ENCODE data around the gene ISG20. TPM values are rescaled to one million over a fixed set of nuclear protein-coding genes. Genes with fewer than 3 reads are reported as not detected.

The ISG20 gene
- polyA plus RNA-seq, 2 of the 4 experiments (the other 2 are of a cell fraction) = 7.2 to 47.4 TPM

GRCh38 chr15:88616240-88616639, 22.6 kb upstream of the ISG20 start:
- ChIA-PET CTCF (interaction anchor here (1.1 to 3.8 kb wide), 5 partner anchors 12 to 149 kb away, joined by 3 to 19 read pairs (median 9); partner anchors contain the start of genes MRPL46 and MRPS11), POLR2A (no interaction called here)
- Histone ChIP-seq H3K27ac (no peak overlapping the region), H3K4me2 (no peak overlapping the region), H3K4me1 (peaks cover 33% of the 10 kb centered on the region), H3K9me3 (no peaks in the 10 kb centered on the region), H3K4me3 (no peak overlapping the region)
- no peak for TF ChIP-seq ZC3H11A (IDR thresholded peaks at IDR 0.05)
- TF ChIP-seq BCL3 (IDR thresholded peaks at IDR 0.05) = no peak
- no peak for TF ChIP-seq JUN (IDR thresholded peaks at IDR 0.05)
- no peak for TF ChIP-seq NFE2L2 (conservative IDR thresholded peaks at IDR 0.05; ENCODE audit: low read length)
- TF ChIP-seq CHD4 (IDR thresholded peaks at IDR 0.05; ENCODE audit: borderline replicate concordance) = no peak
- TF ChIP-seq TP53 (CRISPR knock-in tag; IDR thresholded peaks at IDR 0.05) = no peak
- TF ChIP-seq HEYL (CRISPR knock-in tag; IDR thresholded peaks at IDR 0.05) = no peak
- TF ChIP-seq ATOH8 (CRISPR knock-in tag; IDR thresholded peaks at IDR 0.05; ENCODE audit: low read depth) = no peak
- no peak for TF ChIP-seq CBX2 (IDR thresholded peaks at IDR 0.05; ENCODE audit: borderline replicate concordance, low read depth)
- no peak for TF ChIP-seq BHLHE40 (IDR thresholded peaks at IDR 0.05; ENCODE audit: low read depth, low read length)
- TF ChIP-seq KDM1A (IDR thresholded peaks at IDR 0.05; ENCODE audit: low read depth) = no peak
- no peak for ATAC-seq
- DNase-seq (ENCODE audit: low read depth in 1 of 2, low spot score in 1 of 2) = no peak
- no peak for FAIRE-seq
- WGBS (ENCODE audit: missing lambda C conversion rate) = 82% methylated on average over 4 of the region's 4 CpGs

GRCh38 chr15:88617031-88617722, 21.6 kb upstream of the ISG20 start:
- WGBS (ENCODE audit: missing lambda C conversion rate) = 86% methylated on average over 10 of the region's 10 CpGs
- Histone ChIP-seq H3K4me2 (no peak overlapping the region), H3K9me3 (no peaks in the 10 kb centered on the region), H3K27ac (no peak overlapping the region), H3K4me1 (peaks cover 33% of the 10 kb centered on the region), H3K4me3 (no peak overlapping the region)
- ATAC-seq (no peak), DNase-seq (ENCODE audit: low read depth in 1 of 2, low spot score in 1 of 2) (no peak), FAIRE-seq (no peak)
- CTCF ChIA-PET = interaction anchor here (1.3 to 3.8 kb wide), 2 partner anchors 143 to 145 kb away, joined by 3 to 19 read pairs; no protein-coding TSS in a partner anchor
- TF ChIP-seq EHF (CRISPR knock-in tag; IDR thresholded peaks at IDR 0.05) = no peak
- no peak for TF ChIP-seq JUN (IDR thresholded peaks at IDR 0.05)
- TF ChIP-seq CEBPB (IDR thresholded peaks at IDR 0.05) = no peak
- TF ChIP-seq POLR2AphosphoS2 (conservative IDR thresholded peaks at IDR 0.05; ENCODE audit: low read length) = no peak
- TF ChIP-seq EHMT2 (IDR thresholded peaks at IDR 0.05; ENCODE audit: low read depth) = no peak
- TF ChIP-seq BCL3 (IDR thresholded peaks at IDR 0.05) = no peak
- no peak for TF ChIP-seq SMC3 (IDR thresholded peaks at IDR 0.05)
- no peak for TF ChIP-seq HOXA7 (CRISPR knock-in tag; IDR thresholded peaks at IDR 0.05)
- TF ChIP-seq ZNF302 (CRISPR knock-in tag; IDR thresholded peaks at IDR 0.05) = no peak
- TF ChIP-seq BHLHE40 (IDR thresholded peaks at IDR 0.05; ENCODE audit: low read depth, low read length) = no peak
- no peak for TF ChIP-seq KDM5A (IDR thresholded peaks at IDR 0.05)
- TF ChIP-seq HES2 (IDR thresholded peaks at IDR 0.05) = no peak
- no peak for TF ChIP-seq MAFK (IDR thresholded peaks at IDR 0.05; ENCODE audit: partially characterized antibody)
- POLR2A ChIA-PET = no interaction called here

Data from A549 (cell line).